ENCODE data around the gene TBC1D22A.

- TF ChIP-seq CTCF (IDR thresholded peaks at IDR 0.05) (no peak), POLR2A (IDR thresholded peaks at IDR 0.05) (no peak)
Observed at GRCh38 chr22:46991666-46992065, 229.2 kb downstream of the TBC1D22A start.
